ENCODE measurements around the gene THAP4.

THAP4 gene

DNA sequence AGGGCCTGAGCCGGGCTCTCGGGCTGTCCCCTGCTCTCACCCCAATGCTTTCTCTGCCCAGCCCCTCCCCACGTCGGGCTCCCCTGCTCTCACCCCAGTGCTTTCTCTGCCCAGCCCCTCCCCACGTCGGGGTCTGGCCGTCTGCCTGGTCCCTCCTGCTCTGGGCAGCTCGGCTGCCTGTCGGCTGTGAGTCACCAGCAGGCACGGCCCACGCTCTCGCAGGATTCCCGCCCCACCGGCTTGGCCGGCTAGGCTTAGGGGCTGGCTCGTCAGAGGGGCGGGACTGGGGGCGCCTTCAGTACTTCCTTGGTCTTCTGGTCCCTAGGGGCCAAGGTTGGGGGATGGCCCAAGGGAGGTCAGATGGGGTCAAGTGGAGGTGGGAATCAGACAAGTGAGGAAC lies 75.1 kb downstream of the THAP4 start:
- no peak for DNase-seq

DNA sequence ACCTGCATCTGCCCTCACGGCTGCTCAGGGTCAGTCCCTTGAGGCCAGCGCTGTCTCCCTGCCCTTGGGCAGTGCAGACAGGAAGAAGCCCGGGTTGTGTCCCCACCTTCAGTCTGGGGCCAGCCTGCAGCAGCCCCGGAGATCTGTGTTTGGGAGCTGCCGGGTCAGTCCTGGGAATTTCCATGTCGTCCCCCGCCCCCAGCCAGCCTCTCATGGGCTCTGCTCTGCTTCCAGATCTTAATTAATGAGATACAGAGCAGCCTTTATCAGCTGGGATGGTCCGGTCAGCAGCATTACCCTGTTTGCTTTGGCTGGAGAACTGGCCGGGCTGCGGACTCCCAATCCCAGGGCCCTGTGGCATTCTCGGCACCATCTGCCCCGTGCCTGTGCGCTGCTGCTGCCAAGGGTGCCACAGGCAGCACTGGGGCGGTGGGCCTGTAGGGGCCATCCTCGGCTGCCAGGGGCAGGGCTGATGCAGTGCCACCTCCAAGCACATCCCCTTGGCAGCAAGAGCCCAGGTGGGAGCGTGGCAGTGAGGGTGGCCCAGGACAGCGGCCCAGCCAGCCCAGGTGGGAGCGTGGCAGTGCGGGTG lies 76.0 kb downstream of the THAP4 start:
- DNase-seq = no peak

DNA sequence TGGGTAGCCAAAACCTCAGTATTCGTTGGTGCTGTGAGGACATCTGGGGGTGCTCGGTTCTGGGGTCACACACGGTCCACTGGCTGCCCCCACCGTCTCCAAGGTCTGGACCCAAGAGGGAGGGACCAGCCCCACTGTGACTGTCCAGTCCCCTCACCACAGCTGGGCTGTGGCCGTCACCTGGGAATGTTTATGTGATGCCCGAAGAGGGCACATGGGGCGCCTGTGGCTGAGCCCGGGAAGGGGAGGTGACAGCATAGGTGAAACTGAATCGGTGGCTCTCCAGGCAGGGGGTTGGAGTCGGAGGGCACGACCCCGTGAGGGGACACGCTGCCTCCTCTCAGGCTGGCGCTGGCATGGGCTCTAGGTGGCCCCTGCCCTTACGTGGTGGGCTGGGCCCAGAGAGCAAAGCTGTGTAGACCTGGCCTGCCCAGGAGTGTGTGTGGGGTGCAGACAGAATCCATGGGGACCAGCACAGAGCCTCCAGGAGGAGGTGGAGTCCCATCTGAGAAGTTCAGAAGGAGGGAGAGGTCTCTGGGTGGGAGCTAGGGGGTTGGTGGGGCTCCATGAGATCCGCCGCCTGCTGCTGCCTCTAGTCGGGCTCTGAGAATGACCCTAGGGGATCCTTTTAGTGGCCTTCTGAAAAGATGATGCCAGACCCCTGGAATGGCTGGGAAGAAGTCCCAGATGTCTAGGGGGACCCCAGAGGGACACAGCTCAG lies 76.6 kb downstream of the THAP4 start:
- DNase-seq = no peak

DNA sequence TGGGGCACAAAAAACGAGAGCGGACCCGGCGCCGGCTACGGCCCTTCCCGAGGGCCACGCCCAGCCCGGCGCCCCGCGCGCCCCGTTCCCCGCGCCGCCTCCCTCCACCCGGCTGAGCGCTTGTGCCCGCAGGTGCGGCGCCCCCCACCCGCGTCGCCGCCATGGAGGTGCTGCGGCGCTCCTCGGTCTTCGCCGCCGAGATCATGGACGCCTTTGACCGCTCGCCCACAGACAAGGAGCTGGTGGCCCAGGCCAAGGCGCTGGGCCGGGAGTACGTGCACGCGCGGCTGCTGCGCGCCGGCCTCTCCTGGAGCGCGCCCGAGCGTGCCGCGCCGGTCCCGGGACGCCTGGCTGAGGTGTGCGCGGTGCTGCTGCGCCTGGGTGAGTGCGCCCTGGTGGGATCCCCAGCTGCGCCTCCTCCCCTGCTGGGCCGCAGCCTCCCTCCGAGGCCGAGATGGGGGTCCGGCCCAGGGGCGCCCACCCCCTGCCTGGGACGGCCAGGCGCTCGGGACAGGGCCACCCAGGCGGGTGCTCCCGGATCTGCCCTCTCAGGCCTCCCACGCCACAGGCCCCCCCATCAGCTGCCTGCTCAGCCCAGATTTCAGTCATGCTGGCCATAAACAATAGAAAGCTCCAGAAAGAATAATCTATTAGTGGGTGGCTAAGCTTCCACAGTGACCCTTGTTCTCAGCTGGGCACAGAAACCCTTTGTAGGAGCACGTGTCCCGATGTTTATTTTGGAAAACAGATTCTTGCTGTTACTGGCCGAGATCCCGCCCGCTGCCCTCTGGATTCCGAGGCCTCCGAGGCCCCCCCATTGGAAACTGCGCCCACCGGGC lies 77.4 kb downstream of the THAP4 start:
- DNase-seq = no peak

DNA sequence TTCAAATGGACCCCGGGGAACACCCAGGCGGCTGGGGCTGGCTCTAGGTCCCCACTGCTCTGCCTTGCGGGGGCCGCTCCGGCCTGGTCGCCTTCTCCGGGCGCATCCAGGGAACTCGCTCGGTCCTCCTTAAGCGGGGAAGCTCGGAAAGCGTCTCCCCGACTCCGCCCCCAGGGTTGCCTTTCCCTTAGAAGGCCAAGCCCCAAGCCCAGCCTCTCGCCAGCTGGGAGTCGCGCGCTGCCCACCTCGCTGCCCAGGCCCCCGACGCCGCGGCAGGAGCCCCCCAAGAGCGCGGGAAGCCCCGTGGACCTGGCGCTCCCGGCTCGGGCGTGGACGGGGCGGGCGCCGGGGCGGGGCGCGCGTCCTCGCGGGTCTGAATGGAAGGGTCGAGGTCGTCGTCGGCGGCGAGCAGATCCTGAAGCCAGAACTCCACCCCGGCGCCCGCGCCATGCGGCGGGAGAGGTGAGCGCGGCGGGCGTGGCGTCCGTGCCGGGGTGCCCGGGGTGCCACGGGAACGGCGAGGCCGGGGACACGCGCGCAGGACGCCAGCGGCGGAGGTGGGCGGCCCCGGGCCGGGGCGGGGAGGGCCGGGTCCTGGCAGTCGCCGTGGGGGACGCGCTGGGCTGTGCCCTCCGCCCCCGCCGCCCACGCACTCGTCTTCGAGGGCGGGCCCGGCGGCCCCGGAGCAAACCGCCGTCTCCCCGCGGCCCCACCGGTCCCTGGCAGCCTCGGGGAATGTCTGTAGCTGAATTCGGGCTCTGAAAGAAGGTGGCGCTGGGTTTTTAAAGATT lies 78.2 kb downstream of the THAP4 start, which contains the start of gene BOK:
BOK (plus strand) TSS at position 214 of the 791 bp plus-strand sequence. CDS start 739 bp downstream, outside the sequence.
- DNase-seq = peak in 1 of 2 experiments; percentile 18

DNA sequence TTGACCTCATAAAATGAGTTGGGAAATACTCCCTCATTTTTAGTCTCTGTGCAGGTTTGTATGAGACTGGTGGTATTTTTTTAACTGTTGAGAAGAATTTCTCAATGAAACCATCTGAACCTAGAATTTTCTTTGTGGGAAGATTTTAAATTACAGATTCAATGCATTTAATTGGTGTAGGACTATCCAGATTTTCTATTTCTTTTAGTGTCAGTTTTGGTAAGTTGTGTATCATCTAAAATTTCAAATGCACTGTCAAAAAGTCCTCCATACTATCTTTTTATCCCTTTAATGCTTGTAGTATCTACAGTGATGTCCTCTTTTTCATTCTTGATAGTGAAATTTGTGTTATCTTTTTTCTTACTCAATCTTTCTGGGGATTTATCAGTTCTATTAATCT lies 80.2 kb downstream of the THAP4 start:
- DNase-seq = no peak

DNA sequence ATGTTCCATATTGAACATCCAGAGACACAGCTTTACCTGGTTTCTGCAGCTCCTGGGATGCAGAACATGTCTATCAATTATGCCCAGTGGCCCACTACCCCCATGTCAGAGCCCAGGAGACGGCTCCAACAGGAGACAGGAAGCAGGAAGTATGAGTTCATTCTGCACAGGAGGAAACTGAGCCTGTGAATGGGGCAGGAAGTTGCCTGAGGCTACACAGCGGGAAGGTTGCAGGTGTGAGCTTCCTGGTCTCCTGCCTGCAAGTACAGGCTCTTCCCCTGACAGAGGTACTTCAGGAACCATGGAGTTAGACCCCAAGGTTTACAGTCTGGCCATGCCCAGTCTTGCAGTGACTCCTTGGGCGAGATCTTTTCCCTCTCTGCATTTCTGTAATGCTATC lies 81.2 kb downstream of the THAP4 start:
- no peak for DNase-seq

DNA sequence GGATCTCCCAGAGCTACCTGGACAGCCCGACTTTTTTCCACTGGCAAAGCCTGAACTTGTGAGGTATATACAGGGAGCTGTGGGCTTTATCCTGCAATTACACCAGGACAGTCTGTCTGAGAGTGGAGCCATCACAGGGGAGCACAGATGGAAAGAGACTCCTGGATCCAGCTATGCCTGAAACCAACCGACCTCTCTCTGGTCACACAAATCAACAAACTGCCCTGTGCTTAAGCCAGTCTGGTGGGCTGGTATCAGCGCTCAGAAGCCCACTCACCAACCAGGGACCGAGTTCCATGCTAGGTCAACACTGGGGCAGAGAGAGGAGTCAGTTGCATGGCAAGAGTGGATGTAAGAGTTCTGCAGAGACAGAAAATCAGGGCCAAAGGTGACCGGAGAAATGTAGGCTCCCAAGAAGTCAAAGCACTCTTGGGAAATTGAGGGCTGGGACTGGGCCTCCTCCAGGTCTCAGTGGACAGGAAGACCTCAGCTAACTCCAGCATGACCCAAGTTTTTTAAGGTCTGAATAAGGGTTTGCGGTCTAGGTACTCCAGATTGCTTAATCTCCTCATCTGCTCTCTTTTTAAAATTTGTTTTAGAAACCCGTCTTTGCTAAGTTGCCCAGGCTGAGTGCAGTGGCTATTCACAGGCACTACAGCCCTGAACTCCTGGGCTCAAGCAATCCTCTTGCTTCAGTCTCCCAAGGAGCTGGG lies 82.2 kb downstream of the THAP4 start:
- DNase-seq = no peak

DNA sequence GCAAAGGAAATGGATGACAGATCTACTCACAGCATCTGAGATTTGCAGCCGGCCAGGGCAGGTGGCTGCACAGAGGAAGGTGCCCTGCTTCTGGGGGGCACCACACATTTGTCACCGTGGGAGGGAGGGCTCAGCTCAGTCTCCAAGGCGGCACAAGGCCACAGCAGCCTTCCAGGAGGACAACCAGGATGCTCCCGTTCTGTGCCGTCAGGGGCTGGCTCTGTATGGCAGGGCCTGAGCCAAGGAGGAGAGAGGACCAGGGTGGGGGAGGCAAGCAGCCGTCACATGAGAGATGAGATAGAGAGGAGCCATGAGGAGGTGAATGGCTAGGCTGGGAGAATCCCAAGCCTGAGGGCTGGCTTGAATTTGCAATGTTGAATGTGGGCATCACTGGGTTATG lies 83.0 kb downstream of the THAP4 start:
- no peak for DNase-seq

DNA sequence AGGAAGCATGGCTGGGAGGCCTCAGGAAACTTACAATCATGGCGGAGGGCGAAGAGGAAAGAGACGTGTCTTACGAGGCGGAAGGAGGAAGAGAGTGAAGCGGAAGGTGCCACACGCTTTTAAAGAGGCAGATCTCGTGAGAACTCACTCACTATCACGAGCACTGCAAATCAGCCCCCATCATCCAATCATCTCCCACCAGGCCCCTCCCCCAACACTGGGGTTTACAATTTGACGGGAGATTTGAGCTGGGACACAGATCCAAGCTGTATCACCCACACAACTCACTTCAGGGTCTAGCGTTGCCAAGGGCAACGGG lies 83.5 kb downstream of the THAP4 start:
- DNase-seq = no peak

DNA sequence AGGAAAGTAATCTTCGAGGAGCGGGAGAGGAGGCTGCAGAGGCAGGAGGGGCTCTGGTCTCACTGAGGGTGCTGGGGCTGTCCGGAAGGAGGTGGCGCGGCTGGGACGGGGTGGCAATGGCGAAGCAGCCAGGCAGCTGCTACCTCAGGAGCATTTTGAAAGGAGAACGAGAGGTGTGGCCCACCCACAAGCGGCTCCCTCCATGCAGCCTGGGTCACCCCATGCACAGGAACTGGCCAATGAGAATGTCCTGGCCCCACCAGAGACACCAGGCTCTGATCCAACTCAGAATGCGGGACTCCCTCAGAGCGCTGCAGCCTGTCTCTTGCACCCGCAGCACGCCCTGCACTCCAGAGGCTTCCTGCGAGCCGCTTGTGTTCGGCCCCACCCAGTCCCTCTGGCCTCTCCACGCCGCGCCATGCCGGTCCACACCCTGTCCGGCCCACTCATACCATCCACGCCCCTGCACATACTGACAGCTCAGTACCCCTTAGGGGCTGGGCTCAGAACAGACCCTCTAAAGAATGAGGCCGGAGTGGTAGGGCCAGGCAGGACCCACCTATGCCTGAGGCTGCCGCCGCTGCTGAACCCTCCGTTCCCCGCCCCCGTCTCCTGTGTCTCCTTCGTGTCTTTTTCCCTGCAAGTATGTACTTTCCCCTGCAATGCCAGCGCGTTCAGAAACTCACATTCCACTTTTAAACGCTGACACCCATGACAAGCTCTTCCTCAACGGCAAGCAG lies 84.8 kb downstream of the THAP4 start:
- no peak for DNase-seq

DNA sequence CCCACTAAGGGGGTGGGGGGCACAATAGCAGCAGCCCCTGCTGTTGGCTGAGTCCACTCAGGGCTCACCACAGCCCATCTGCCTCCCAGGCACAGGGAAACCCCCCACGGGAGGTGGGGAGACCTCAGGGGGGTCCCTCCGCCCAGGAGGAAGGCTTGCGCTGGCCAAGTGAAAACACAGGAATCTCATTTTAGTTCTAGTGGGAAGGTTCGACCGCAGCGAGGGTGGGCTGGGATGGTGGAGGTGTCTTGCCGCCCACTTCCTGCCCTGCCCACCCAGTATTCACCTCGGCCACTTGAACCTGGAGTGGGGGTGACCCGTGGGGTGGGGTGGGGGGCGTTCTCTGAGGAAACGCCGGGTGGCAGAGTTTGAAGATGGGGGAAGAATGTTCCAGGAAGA lies 85.4 kb downstream of the THAP4 start:
- DNase-seq = no peak

DNA sequence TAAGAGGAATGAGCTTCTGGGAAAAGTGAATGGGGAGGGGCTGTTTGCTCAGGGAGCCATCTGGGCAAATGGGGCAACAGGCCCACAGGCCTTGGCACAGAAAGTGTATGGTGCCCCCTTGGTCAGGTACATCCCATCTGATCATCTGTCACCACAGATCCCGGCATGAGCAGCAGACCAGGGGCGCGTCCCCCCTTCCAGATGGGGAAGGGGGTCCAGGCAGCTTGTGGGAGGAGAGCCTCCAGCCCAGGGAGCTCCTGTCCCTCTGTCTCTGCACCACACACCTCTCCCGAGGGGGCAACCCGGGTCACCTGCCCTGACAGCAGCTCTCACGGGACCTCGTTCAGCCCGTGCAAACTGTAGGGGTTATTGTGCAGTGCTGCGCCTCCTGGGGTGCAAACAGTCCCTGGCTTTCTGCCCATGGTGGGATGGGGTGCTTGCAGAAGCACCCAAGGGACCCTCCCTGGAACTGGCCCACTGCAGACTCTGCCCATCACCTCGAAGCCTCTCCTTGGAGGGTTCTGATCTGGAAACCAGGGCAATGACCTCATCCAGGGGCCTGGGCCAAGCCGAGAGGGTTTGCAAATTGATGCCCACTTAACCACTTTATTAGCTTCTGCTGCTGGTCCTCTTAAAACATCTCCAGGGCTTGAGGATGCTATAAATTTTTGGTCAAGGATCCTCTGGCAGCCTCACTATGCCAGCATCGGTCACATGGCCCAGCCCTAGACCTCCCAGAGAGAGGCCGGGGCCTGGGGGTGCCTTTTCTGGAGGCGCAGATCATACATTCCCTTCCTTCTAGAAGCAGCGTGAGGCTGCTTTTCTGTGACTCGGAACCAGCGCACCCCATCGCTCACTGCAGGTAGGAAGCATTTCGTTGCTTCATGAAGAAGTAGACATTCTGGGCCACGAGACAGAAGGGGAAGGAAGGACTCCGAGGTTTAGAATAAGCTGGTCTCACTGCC lies 86.1 kb downstream of the THAP4 start:
- no peak for DNase-seq

DNA sequence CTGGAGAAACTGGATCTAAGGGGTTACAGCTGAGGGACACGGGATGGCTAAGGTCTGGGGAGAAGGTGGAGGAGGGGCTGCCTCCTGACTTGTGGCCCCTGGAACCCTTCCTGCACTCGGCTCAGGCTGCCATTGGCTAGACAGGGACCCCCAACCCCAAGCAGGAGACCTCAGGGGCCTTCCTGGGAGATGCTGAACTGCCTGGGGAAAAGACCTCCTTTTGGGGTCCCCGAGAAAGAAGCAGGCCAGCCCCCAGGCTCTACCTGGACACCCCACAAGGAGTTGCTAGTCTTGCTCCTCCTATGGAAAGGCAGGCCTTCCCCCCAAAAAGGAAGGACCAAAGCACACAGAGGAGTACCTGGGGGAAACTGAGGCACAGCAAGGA lies 88.5 kb downstream of the THAP4 start:
- DNase-seq = no peak

DNA sequence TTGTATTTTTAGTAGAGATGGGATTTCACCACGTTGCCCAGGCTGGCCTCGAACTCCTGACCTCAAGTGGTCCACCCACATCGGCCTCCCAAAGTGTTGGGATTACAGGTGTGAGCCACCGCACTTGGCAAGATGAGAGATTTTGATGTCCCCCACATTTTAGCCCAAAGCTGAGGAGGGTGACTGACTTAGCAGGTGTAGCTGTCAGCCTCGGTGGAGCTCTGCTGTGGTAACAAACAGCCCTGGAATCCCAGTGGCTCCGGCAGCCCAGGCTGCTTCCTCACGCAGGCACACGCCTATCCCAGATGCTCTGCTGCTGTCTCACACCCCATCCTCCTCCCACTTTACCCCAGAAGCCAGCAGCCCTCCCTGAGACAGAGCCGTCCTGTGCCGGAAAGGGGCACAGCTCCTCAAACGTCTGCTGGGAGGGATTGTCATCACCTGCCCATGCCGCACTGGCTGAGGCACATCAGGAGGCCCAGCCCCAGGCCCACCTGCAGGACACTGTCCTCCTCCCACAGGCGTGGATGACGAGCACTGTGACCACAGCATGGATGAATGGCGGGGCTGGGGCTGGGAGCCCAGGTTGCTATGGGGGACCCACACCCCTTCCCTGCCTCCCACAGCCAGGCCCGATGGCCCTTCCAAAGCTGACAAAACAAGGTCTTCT lies 89.0 kb downstream of the THAP4 start:
- DNase-seq = no peak

DNA sequence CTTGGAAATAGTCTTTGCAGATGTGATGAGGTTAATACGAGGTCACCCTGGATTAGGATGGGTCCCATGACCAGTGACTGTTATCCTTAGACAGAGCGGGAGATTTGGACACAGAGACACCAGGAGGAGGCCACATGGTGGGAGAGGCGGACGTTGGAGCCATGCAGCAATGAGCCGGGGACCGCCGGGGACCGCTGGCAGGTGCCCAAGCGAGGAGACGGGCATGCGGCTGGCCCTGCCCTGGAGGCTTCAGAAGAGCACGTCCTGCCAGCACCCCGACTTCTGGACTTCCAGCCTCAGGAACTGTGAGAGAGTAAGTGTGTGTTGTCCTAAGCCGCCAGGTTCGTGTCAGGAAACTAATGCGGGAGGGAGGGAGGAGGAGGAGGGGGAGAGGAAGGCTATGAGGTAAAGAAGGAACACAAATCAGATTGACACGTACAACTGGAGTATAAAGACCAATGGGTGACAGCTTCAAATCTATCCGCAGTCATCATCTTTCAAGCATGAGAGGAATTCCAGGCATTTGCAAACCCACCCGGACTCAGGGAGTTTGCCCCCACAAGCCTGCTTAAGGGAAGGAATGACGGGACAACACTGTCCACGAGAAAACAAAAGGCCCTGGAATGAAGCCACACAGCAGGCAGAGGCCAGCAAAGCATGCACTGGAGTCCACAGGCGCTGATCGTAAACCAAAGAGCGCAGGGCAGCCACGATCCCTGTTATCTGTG lies 90.0 kb downstream of the THAP4 start:
- no peak for DNase-seq

DNA sequence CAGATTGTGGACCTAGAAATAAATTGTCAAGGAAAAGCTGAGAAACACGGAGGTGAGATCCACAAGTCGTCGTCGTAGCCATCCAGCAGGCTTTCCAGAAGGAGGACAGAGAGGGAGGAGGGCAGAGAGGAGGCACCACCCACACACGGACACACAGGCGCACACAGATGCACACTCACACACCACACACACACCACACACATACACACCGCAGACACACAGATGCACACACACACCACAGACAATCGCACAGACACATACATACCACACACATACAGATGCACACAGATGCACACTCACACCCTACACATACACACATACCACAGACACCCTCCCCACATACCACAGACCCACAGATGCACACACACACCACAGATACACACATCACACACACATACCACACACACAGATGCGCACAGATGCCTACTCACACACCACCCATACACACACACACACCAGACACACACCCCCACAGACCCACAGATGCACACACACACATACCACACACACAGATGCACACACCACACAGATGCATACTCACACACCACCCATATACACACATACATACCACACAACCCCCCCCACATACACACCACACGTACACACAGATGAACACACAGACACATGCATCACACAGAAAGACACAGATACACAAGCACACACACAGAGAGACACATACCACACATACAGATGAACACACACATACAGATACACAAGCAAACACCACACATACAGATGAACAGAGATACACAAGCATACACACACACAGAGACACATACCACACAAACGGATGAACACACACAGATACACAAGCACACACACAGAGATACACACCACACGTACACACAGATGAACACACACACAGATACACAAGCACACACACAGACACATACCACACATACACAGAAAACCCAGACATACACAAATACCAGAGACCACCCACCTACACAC lies 91.2 kb downstream of the THAP4 start:
- no peak for DNase-seq

DNA sequence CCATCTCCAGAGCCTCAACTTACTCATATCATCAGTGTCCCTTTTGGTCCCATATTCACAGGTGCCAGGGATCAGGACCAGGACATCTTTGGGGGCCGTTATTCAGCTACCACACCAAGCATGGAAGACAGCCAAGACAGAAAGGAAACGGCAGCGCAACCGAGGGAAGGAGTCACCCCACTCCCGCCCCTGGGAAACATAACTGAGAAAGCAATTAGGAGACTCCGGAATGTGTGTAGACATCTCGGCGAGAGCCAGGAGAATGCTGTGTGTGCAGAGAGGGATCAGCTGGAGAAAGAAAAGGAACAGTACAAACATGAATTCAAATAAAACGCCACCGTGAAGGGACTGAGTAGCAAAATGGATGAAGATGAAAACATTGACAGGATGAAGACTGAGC lies 91.9 kb downstream of the THAP4 start:
- no peak for DNase-seq

All from NCI-H1930 (cell line).